Activated naive CD8-positive, alpha-beta T cell treated with anti-CD3 and anti-CD28 coated beads, Interleukin-2, amount 10 ng/mL, durations not matched to agents 7 days and 5 days (primary cell): ENCODE measurements around the gene DDX10. TPM values are rescaled to one million over a fixed set of nuclear protein-coding genes. Genes with fewer than 3 reads are reported as not detected.
A peak's percentile ranks its signal among the peaks of the same experiment; 100 is the strongest.

ENCODE experiments used
- ATAC-seq: fragments of 150-1000 bp; cut with Tn5 transposase; one replicate; pipeline ENCODE4 v1.10.0; 2021; ENCODE audit warnings: low read depth, moderate library complexity
- POLR2A ChIA-PET: fragments of 350-600 bp; sonication (Branson Sonifier 250); formaldehyde crosslinking; loops from one replicate; lab custom pipeline; 2021; ENCODE audit warnings: antibody characterized with exemption; lab: Charles Lee
- DNase-seq: peaks from one replicate; pipeline ENCODE4 v3.0.0; 2021
- H3K27ac Mint-ChIP-seq: one replicate; pipeline ENCODE4 v1.8.0; 2022; ENCODE audit warnings: mild to moderate bottlenecking, mixed read lengths
- H3K27me3 Mint-ChIP-seq: one replicate; pipeline ENCODE4 v1.8.0; 2022; ENCODE audit warnings: mild to moderate bottlenecking, moderate library complexity, mixed read lengths
- H3K36me3 Mint-ChIP-seq: one replicate; pipeline ENCODE4 v1.8.0; 2021; ENCODE audit warnings: mild to moderate bottlenecking, mixed read lengths
- H3K4me1 Mint-ChIP-seq: one replicate; pipeline ENCODE4 v1.8.0; 2021; ENCODE audit warnings: mixed read lengths
- H3K4me3 Mint-ChIP-seq: one replicate; pipeline ENCODE4 v1.8.0; 2022; ENCODE audit warnings: mild to moderate bottlenecking, moderate library complexity, mixed read lengths
- H3K9me3 Mint-ChIP-seq: one replicate; pipeline ENCODE4 v1.8.0; 2021; ENCODE audit warnings: mixed read lengths
- total RNA-seq, 2 experiments: library from RNA; stranded (reverse); gene quantifications; one replicate each; pipeline ENCODE4 v1.2.3, GENCODE V29; 2021

DDX10 gene
- total RNA-seq: 10 to 100 TPM; 22.0 to 24.7 TPM

DNA sequence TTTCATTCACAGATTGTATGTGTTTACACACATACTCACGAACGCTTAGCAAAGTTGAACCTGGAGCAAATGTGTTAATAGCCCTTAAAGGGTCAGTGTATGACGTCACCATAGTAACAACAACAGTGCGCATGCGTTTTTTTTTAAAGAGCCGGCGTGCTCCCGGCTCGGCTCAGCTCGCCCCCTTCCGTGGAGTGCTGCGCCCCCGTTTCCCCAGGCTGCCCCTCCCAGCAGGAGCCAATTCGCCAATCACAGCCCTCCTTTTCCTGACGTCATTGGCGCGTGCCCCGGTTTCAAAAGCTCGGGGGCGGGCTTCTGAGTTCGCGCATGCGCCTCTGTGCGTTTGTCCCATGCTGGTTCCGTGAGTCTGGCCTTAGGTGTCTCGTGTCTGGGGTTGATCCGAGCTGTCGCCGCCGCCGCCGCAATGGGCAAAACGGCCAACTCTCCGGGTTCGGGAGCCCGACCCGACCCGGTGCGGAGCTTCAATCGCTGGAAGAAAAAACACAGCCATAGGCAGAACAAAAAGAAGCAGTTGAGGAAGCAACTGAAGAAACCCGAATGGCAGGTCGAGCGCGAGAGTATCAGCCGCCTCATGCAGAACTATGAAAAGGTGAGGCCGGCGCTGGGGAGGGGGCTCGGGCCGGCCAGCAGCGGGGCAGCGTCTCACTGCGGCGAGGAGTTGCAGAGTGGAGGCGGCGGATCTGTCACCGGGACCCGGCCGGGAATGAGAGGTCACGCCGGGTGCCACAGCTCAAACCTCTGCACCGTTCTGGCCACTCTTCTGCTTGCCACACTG, at the start of gene DDX10:
Gene DDX10, plus strand, starts transcription at position 340 of the 796 bp plus-strand sequence. Its CDS starts 85 bp downstream, at position 425.
- POLR2A ChIA-PET: interaction anchor here (1.1 to 2.0 kb wide), 5 partner anchors 9 to 656 kb away, joined by 3 to 7 read pairs (median 6); partner anchors contain the start of genes ATM, C11orf65, CUL5 and NPAT
- ATAC-seq (peak; percentile 99), DNase-seq (peak; percentile 97)
- H3K27me3 Mint-ChIP-seq: peaks cover 2% of the 10 kb centered on the region
- no peaks in the 10 kb centered on the region for H3K9me3 Mint-ChIP-seq
- peak within 1 kb of the TSS; percentile 100 for H3K4me3 Mint-ChIP-seq
- peaks cover 10% of the 10 kb centered on the region for H3K36me3 Mint-ChIP-seq
- peaks cover 27% of the 10 kb centered on the region for H3K4me1 Mint-ChIP-seq
- H3K27ac Mint-ChIP-seq: peak within 1 kb of the TSS; percentile 94

DNA sequence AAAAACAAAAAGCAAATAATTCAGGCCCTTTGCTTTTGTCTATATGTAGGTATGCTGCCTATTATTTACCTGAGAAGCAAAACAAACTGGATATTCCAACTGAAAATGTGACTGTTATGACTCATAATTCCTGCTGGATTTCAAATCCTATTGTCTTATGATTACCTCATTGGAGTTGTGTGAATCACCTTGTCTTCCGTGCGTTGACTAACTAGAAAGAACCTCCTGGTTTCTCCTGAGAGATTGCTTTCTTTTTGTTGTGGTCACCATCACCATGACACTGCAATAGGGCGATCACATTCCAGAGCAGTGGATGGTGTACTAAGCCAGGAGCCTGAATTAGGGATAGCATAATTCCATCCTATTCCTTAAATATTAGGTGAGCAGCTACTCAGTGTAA, 48.3 kb upstream of the DDX10 start:
- DNase-seq (no peak), ATAC-seq (no peak)
- H3K36me3 Mint-ChIP-seq: no peaks in the 10 kb centered on the region
- peaks cover 11% of the 10 kb centered on the region for H3K27me3 Mint-ChIP-seq
- POLR2A ChIA-PET: no interaction called here
- no peak overlapping the region for H3K4me3 Mint-ChIP-seq
- H3K9me3 Mint-ChIP-seq: no peaks in the 10 kb centered on the region
- no peak overlapping the region for H3K27ac Mint-ChIP-seq
- peaks cover 1% of the 10 kb centered on the region for H3K4me1 Mint-ChIP-seq

DNA sequence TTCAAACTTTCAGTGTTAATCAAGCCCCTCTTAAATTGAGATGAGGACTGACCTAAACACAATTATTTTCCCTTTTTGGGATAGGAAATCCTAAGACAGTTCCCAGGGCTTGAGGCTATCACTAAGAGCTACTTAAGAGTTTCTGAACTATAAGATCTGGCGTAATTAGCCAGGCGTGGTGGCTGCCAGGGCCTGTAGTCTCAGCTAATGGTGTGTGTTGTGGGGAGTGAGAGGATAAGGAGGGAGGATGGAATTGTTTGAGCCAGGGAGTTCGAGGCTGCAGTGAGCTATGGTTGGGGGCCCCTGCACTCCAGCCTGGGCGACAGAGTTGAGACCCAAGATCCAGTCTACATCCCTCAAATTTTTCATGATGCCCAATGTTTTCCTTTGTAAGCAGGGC, 47.8 kb upstream of the DDX10 start:
- peaks cover 11% of the 10 kb centered on the region for H3K27me3 Mint-ChIP-seq
- H3K4me3 Mint-ChIP-seq: no peak overlapping the region
- H3K4me1 Mint-ChIP-seq: peaks cover 2% of the 10 kb centered on the region
- ATAC-seq: no peak
- no peak overlapping the region for H3K27ac Mint-ChIP-seq
- no peaks in the 10 kb centered on the region for H3K9me3 Mint-ChIP-seq
- no peak for DNase-seq
- POLR2A ChIA-PET: interaction anchor here (0.5 kb wide), 1 partner anchor 614 kb away, joined by 3 read pairs; no protein-coding TSS in a partner anchor
- H3K36me3 Mint-ChIP-seq: no peaks in the 10 kb centered on the region

DNA sequence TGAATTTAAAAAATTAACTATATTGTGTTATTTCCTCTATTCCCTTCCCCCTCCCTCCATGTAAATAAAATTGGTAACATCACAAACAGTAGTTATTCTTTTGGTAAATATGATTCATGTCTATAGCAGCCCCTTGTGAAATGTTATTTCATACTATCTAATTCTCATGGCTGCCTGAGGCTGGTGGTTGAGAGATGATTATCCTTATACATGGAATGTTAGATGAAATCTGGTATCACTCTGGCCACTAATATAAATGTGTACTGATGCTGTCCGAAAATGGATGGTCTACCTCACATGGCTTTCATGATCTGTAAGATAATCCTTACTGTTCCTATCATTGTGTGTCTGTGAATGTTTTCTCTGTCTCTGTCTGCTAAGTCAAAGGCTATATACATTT, 46.3 kb upstream of the DDX10 start:
- POLR2A ChIA-PET: no interaction called here
- Mint-ChIP-seq H3K9me3 (no peaks in the 10 kb centered on the region), H3K27me3 (peaks cover 11% of the 10 kb centered on the region), H3K4me3 (no peak overlapping the region), H3K36me3 (no peaks in the 10 kb centered on the region), H3K27ac (no peak overlapping the region), H3K4me1 (peaks cover 2% of the 10 kb centered on the region)
- DNase-seq (no peak), ATAC-seq (no peak)

DNA sequence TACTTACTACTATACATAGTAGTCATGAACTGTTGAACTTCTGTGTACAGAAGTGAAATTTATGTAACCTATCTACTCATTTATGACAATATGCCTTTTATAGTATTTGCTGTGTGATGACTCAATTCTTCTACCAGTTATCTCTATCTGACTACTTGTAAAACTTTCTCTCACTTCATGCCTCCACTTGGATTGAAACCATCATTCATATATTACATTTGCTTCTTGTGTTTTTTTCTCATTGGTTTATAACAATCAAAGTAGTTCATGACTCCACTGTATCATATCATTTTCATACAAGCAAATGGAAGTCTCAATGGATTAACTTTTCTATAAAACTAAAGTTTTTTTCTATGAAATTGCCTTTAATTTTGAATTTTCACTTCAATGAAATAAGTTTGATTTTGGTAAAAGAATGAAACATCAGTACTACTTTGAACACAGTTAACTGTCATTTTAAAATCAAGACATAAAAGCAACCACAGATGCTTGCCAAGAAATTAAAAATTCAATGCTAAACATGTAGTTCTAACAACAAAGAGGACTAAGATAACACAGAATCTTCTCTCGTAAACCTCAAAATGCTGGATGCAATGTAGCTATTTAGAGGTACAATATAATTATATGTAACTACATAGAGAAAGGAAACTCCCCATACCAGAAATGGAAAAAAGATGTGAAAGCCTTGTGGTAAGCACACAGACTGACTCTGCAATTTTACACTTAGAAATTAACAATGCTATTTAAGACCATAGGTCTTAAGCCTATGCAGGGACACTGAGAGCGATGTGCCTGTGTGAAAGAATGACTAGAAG, 43.7 kb upstream of the DDX10 start:
- Mint-ChIP-seq H3K27ac (no peak overlapping the region), H3K4me1 (peaks cover 4% of the 10 kb centered on the region)
- no peak for ATAC-seq

DNA sequence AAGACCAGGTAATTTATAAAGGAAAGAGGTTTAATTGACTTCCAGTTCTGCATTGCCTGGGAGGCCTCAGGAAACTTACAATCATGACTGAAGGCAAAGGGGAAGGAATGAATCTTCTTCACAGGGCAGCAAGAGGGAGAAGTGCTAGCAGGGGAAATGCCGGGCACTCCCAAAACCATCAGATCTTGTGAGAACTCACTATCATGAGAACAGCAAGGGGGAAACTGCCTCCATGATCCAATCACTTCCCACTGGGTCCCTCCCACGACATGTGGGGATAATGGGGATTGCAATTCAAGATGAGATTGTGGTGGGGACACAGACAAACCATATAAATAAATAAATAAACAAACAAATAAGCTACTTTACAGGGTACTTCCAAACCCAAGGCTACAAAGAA, 42.5 kb upstream of the DDX10 start:
- peaks cover 4% of the 10 kb centered on the region for H3K4me1 Mint-ChIP-seq
- H3K27ac Mint-ChIP-seq: no peak overlapping the region
- no peak overlapping the region for H3K4me3 Mint-ChIP-seq
- ATAC-seq (no peak), DNase-seq (no peak)
- POLR2A ChIA-PET: no interaction called here
- no peaks in the 10 kb centered on the region for H3K36me3 Mint-ChIP-seq
- no peaks in the 10 kb centered on the region for H3K9me3 Mint-ChIP-seq
- peaks cover 5% of the 10 kb centered on the region for H3K27me3 Mint-ChIP-seq

More for the DNA sequence above, 43.7 kb upstream of the DDX10 start:
- Mint-ChIP-seq H3K27me3 (peaks cover 11% of the 10 kb centered on the region), H3K4me3 (no peak overlapping the region), H3K36me3 (no peaks in the 10 kb centered on the region), H3K9me3 (no peaks in the 10 kb centered on the region)
- POLR2A ChIA-PET: no interaction called here
- no peak for DNase-seq

DNA sequence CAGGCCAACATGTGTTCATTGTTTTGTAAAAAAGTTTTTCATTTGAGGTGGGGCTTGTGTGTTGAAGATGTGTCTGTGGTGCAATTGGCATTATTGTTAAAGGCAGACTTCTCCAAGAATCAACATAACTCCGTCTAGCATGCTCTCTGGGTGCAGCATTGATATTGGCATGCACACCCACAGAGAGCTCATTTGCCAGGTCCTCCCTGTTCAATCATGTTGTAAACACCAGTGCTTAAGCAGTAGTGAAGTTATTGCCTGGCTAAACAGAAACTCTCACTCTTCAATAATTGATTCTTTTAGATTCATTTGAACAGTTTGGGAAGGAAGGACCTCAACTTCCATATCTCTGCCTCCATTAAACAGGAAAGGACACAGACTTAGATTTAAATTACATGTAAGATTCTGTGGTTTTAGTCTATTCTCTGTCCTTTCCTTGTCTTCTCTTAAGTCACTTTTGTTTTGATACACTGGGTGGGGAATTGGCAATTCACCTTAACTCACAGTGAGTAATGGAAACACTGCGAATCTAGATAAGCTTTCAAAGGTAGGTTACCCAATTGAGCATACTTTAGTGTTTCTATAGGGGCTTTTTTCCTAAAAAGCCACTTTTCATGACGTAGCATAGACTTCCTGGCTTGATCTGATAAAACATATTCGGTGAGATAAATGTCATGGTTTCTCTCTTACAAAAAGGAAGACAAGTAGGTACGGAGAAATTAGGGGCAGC, 40.5 kb upstream of the DDX10 start:
- ATAC-seq: no peak
- Mint-ChIP-seq H3K27me3 (peaks cover 2% of the 10 kb centered on the region), H3K9me3 (no peaks in the 10 kb centered on the region), H3K4me3 (no peak overlapping the region), H3K36me3 (no peaks in the 10 kb centered on the region), H3K4me1 (peaks cover 4% of the 10 kb centered on the region), H3K27ac (no peak overlapping the region)
- POLR2A ChIA-PET: no interaction called here
- no peak for DNase-seq

DNA sequence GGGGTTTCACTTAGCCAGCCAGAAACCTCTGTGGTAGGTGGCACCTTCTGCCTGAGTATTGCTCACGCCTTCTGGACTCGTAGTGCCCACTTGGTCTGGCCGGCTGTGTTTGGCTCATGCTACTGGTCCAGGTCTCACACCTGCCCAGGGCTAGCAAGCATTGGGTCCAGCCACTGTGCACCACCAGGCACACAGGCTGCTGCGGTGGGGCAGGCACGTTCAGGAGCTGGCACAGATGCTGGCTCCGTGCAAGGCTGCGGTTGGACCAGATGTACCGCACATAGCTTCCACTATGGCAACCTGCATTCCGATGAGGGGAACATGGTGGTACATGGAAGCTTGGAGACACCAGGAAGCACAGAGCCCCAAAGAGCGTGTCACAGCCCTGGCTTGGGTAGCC, 36.5 kb upstream of the DDX10 start:
- no peak overlapping the region for H3K4me3 Mint-ChIP-seq
- H3K27me3 Mint-ChIP-seq: peaks cover 18% of the 10 kb centered on the region
- no peaks in the 10 kb centered on the region for H3K9me3 Mint-ChIP-seq
- POLR2A ChIA-PET: no interaction called here
- ATAC-seq (no peak), DNase-seq (no peak)
- H3K4me1 Mint-ChIP-seq: peaks cover 1% of the 10 kb centered on the region
- H3K36me3 Mint-ChIP-seq: no peaks in the 10 kb centered on the region
- no peak overlapping the region for H3K27ac Mint-ChIP-seq

DNA sequence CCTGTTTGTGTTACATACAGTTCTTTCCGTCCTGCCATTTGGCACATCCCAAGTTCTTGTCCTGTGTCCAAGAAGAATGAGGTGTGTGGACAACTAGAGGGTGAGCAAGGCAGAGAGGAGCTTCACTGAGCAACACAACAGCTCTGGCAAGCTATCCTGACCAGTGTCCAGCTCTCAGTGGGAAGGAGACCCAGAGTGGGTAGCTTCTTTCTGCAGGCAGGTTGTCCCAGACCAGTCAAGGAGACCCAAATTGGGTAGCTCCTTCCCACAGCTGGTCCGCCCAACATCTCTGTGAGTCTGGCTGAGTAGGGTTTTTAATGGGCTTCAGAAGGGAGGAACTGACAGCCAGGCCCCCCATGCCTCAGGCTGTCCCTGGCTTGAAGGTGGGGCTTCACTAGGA, 36.1 kb upstream of the DDX10 start:
- Mint-ChIP-seq H3K27ac (no peak overlapping the region), H3K4me1 (peaks cover 1% of the 10 kb centered on the region), H3K9me3 (no peaks in the 10 kb centered on the region), H3K4me3 (no peak overlapping the region), H3K27me3 (peaks cover 19% of the 10 kb centered on the region), H3K36me3 (no peaks in the 10 kb centered on the region)
- ATAC-seq: no peak
- POLR2A ChIA-PET: no interaction called here
- DNase-seq: no peak

DNA sequence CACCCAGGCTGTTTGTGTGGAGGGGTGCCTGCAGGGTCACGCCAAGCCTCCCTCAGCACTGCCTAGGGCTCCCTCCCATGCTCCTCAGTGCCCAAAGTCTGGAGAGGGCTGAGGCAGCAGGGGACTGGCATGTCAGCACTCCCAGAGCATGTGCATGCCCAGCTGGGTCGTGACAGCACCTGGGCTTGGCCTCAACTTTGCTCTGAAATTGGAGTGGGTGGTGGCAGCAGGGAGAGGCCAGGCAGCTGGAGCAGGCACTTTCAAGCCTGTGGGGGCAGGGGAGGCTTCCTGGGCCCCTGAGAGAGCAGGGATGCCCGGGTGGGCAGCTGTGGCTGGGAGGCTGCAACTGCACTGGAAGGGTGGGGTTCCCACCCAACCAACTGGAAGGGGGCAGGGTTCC, 35.6 kb upstream of the DDX10 start:
- POLR2A ChIA-PET: no interaction called here
- no peak for ATAC-seq
- Mint-ChIP-seq H3K36me3 (no peaks in the 10 kb centered on the region), H3K9me3 (no peaks in the 10 kb centered on the region), H3K4me1 (peaks cover 1% of the 10 kb centered on the region), H3K27ac (no peak overlapping the region), H3K4me3 (no peak overlapping the region), H3K27me3 (peaks cover 19% of the 10 kb centered on the region)
- DNase-seq: no peak

DNA sequence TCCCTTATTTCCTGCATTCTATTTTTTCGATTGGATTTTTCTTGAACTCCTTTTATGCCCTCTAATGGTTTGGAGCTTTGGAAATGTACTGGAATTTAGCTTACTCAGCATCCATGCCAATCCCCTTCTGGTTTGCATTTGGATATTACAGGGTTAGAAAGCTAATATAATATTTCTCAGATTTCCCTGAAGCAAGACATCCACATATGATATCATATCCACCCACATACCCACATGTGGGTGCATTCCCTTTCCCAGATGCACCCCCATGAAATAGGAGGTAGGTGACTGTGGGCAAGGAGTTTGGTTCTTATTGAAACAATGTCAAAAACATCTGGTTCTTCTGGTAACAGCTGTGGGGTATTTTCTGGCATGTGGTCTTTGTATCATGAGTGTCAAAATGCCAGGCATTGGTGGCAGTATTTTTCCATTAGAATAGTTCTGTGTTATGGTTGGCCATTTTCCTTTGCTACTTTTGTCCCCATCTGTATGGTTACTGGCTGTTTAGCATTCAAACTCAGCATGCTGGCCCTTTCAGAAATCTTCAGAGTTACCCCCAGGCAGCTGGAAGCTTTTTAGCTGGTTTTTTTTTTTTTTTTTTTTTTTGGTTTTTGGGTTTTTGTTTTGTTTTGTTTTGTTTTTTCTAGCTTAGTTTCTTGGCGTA, 32.7 kb upstream of the DDX10 start:
- ATAC-seq: no peak
- POLR2A ChIA-PET: no interaction called here
- H3K4me3 Mint-ChIP-seq: no peak overlapping the region

DNA sequence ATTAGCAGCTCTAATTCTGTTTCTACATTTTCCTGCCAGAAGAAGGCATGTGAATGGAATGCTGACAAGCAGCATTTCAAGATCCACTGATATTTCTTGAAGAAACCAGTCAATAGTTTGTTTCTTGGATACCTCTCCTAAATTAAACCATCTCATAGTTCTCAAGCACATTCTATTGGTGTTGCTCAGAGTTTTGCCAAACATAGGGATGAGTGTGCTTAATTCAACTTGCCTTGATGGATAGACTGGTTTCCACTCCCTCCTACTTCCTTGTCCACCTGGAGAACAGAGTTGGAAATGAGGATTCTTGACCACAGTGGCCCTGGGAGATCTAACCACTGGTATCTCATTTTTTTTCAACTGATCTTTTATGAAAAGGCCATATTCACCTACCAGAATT, 29.8 kb upstream of the DDX10 start:
- POLR2A ChIA-PET: no interaction called here
- DNase-seq: no peak
- Mint-ChIP-seq H3K27ac (no peak overlapping the region), H3K36me3 (no peaks in the 10 kb centered on the region), H3K4me1 (peaks cover 4% of the 10 kb centered on the region), H3K27me3 (peaks cover 22% of the 10 kb centered on the region), H3K4me3 (no peak overlapping the region), H3K9me3 (no peaks in the 10 kb centered on the region)
- no peak for ATAC-seq

More for the DNA sequence above, 32.7 kb upstream of the DDX10 start:
- no peaks in the 10 kb centered on the region for H3K9me3 Mint-ChIP-seq
- no peak overlapping the region for H3K27ac Mint-ChIP-seq
- no peaks in the 10 kb centered on the region for H3K36me3 Mint-ChIP-seq
- DNase-seq: no peak
- H3K27me3 Mint-ChIP-seq: peaks cover 21% of the 10 kb centered on the region
- H3K4me1 Mint-ChIP-seq: no peaks in the 10 kb centered on the region

DNA sequence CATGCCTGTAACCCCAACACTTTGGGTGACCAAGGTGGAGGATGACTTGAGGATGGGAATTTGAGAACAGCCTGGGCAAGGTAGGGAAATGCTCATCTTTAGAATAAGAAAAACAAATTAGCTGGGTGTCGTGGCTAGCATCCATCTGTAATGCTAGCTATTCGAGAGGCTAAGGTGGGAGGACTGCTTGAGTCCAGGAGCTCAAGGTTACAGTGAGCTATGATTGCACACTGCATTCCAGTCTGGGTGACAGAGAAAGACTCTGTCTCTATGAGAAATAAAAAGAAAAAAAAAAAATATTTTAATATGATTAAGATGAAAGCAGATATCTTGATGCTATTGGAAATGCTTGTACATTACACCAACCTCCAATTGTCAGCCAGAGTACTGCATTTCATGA, 28.6 kb upstream of the DDX10 start:
- POLR2A ChIA-PET: no interaction called here
- no peaks in the 10 kb centered on the region for H3K9me3 Mint-ChIP-seq
- no peak overlapping the region for H3K4me3 Mint-ChIP-seq
- ATAC-seq (no peak), DNase-seq (no peak)
- peaks cover 4% of the 10 kb centered on the region for H3K4me1 Mint-ChIP-seq
- no peaks in the 10 kb centered on the region for H3K36me3 Mint-ChIP-seq
- peaks cover 15% of the 10 kb centered on the region for H3K27me3 Mint-ChIP-seq
- no peak overlapping the region for H3K27ac Mint-ChIP-seq
